GM18873 (cell line): ENCODE data around the gene CLSTN1.
"Not testable (repeated sequence)": the region's sequence is repeated elsewhere in the genome, so short reads cannot be mapped to it uniquely, and the experiment has no call there.

ENCODE experiments used
- ATAC-seq: cut with Tn5 transposase; IDR thresholded peaks from one replicate; pipeline ENCODE4 v1.9.1; 2021; ENCODE audit warnings: mild to moderate bottlenecking, moderate library complexity, moderate number of reproducible peaks; ENCODE audit not compliant: unreplicated experiment, low FRiP score

Gene CLSTN1

GRCh38 chr1:9768983-9769382, 54.8 kb downstream of the CLSTN1 start:
- ATAC-seq, result no peak

- no peak for ATAC-seq
Observed at GRCh38 chr1:9767964-9768668, 55.6 kb downstream of the CLSTN1 start.

GRCh38 chr1:9766759-9767442, 56.9 kb downstream of the CLSTN1 start:
- no peak for ATAC-seq

GRCh38 chr1:9764550-9764949, 59.2 kb downstream of the CLSTN1 start:
- no peak for ATAC-seq

- ATAC-seq, result no peak
Observed at GRCh38 chr1:9763914-9764313, 59.9 kb downstream of the CLSTN1 start.

- not testable (repeated sequence) for ATAC-seq
Observed at GRCh38 chr1:9762446-9762845, 61.3 kb downstream of the CLSTN1 start.

GRCh38 chr1:9761855-9762254, 61.9 kb downstream of the CLSTN1 start:
- no peak for ATAC-seq

- no peak for ATAC-seq
Observed at GRCh38 chr1:9760824-9761223, 62.9 kb downstream of the CLSTN1 start.

GRCh38 chr1:9759939-9760338, 63.8 kb downstream of the CLSTN1 start:
- no peak for ATAC-seq

GRCh38 chr1:9758559-9759121, 65.1 kb downstream of the CLSTN1 start:
- ATAC-seq, result no peak

GRCh38 chr1:9755441-9755995, 68.2 kb downstream of the CLSTN1 start:
- ATAC-seq, result no peak

- ATAC-seq, result no peak
Observed at GRCh38 chr1:9753121-9753531, 70.6 kb downstream of the CLSTN1 start.

GRCh38 chr1:9751971-9752370, 71.8 kb downstream of the CLSTN1 start:
- no peak for ATAC-seq

- ATAC-seq, result no peak
Observed at GRCh38 chr1:9749361-9749760, 74.4 kb downstream of the CLSTN1 start.

- ATAC-seq, result not testable (repeated sequence)
Observed at GRCh38 chr1:9748391-9748790, 75.4 kb downstream of the CLSTN1 start.

GRCh38 chr1:9746651-9747050, 77.1 kb downstream of the CLSTN1 start:
- no peak for ATAC-seq

GRCh38 chr1:9746211-9746610, 77.6 kb downstream of the CLSTN1 start:
- no peak for ATAC-seq

- ATAC-seq, result no peak
Observed at GRCh38 chr1:9744106-9744799, 79.5 kb downstream of the CLSTN1 start.

GRCh38 chr1:9737671-9738070, 86.1 kb downstream of the CLSTN1 start:
- ATAC-seq, result no peak

GRCh38 chr1:9737057-9737456, 86.7 kb downstream of the CLSTN1 start:
- no peak for ATAC-seq

- ATAC-seq, result no peak
Observed at GRCh38 chr1:9736241-9736640, 87.5 kb downstream of the CLSTN1 start.
